NCI-H526 treated with DMSO at 0.1 percent for 48 hours (cell line): ENCODE measurements around the gene RPS16.

Experiments used
- DNase-seq: peaks from one replicate; lab custom pipeline; 2025; lab: John Stamatoyannopoulos, UW

RPS16 gene

DNA sequence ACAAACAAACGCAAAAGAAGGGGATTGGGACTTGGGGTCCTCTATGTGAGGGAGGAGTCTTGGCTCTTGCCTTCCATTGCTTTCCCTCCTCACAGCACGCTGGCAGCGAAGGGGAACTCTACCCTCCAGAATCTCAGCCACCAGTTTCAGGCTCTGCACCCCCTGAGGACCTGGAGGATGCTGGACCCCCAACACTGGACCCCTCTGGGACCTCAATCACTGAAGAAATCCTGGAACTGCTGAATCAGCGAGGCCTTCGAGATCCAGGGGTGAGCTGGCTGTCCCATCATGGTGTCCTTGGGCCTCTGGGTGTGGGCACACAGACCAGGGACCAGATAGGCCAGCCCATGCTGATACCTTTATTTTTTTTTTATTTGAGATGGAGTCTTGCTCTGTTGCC, 13.7 kb downstream of the RPS16 start:
- DNase-seq, result no peak

DNA sequence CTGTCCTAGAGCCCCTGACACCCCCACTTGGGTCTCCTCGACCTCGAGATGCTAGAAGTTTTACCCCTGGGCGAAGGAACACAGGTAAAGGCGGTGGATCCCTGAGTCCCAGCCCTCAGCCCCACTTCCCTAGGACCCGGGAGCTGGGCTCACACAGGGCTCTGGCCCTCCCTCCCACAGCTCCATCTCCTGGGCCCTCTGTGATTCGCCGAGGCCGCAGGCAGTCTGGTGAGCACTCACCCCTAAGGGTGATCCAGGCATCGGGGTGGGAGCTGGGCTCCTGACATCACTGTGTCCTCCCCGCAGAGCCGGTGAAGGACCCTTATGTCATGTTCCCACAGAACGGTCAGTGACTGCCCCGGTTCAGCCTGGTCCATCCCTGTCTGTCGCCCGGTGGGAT, 15.0 kb downstream of the RPS16 start:
- DNase-seq, result no peak

DNA sequence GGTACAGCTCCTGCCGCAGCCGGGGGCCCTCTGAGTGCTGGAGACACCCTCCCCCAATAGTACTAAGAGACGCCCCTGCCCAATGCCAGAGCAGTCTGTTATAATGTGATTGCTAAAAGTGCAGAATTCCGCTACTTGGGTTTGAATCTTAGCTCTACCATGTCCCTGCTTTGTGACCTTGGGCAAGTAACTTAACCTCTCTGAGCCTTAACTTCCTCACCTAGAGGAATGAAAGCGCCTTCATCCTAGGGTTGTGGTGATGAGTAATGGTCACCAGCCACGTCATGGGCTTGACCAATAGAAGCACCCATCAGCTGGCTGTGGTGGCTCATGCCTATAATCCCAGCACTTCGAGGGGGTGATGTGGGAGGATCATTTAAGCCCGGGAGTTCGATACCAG, 16.7 kb downstream of the RPS16 start:
- DNase-seq, result no peak

DNA sequence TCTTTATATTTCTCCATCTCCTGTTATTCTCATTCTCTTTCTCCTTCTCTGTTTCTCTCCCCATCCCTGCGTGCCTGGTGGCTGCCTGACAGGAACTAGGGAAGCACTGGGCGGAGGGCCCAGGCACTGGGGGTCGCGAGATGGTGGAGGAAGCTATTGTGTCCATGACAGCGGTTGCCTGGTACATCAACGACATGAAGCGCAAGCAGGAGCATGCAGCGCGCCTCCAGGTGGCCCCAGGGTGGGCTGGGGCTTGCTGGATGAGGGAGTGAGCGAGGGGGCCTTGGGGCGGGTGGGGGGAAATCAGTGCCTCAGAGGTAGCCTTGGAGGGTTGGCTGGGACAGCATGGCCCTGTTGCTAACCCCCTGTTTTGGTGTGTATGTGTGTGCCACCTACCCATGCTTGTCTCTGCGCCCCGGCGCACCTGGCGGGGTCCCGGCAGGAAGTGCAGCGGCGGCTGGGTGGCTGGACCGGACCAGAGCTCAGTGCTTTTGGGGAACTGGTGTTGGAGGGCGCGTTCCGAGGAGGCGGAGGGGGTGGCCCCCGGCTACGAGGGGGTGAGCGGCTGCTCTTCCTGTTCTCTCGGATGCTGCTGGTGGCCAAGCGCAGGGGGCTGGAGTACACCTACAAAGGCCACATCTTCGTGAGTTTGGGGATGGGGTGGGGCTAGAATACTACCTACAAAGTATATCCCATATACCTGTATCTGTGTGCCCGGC, 18.1 kb downstream of the RPS16 start:
- no peak for DNase-seq

DNA sequence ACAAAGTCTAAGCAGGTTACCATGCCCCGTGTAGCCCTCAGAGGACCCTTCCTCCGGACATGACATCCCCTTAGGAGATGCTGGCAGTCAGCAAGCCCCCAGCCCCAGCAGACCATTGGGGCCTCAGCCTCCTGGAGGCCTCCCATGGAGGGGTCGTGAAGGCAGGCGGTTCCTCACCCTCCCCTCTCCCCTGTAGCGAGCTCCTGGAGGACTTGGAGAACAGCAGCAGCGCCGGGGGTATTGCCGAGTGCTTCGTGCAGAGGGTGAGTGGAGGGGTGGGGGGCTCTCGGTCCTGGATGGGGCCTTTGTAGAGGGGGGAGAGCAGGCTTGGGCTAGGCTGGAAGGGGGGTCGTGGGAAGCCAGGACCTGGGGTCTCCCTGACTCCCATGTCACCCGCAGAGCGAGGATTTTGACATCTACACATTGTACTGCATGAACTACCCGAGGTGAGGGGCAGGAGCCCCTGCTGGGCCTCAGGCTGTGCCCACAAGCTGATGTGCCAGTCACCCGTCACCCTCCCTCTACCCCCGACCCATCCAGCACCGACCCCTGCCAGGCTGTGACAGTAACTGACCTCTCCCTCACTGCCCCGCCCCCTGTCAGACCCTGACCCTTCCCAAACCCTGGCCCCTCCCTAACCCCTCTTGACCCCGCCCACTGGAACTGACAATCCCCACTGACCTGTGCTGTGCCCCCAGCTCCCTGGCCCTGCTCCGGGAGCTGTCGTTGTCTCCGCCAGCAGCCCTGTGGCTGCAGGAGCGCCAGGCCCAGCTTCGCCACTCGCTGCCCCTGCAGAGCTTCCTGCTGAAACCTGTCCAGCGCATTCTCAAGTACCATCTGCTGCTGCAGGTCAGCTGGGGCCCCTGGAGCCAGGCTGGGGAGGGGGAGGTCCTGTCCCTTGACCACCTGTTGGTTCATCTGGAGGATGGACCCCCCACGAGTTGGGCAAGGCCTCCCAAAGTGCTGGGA, 19.3 kb downstream of the RPS16 start:
- no peak for DNase-seq

DNA sequence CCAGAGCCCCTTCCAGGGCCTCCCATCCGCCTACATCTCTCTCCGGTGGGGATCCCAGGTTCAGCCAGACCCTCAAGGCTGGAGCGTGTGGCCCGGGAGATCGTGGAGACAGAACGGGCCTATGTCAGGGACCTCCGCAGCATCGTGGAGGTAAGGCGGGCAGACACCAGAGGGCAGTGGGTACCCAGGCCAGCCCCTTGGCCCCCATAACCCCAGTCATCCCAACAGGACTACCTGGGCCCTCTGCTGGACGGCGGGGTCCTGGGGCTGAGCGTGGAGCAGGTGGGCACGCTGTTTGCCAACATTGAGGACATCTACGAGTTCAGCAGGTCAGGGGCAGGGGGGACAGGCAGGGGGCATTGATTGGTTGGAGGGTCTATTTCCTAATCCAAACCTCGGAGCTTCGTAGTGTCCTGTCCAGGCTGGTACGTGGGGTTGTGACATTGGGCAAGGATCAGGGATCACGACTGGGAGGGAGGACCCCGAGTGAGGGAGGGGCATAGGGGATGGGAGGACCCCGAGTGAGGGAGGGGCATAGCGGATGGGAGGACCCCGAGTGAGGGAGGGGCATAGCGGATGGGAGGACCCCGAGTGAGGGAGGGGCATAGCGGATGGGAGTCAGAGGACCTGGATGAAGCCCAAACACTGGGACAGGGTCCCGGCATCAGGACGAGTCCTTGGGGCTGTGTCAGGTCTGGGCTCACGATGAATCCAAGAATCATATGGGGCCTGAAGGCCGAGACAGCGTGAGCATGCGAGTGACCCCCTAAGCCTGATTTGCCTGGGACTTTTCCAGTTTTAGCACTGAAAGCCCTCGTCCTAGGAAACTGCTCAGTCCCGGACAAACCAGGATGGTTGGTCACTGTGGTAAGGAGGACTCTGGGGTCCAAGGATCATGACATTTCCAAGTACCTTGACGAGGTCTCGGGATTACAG, 20.4 kb downstream of the RPS16 start:
- no peak for DNase-seq

DNA sequence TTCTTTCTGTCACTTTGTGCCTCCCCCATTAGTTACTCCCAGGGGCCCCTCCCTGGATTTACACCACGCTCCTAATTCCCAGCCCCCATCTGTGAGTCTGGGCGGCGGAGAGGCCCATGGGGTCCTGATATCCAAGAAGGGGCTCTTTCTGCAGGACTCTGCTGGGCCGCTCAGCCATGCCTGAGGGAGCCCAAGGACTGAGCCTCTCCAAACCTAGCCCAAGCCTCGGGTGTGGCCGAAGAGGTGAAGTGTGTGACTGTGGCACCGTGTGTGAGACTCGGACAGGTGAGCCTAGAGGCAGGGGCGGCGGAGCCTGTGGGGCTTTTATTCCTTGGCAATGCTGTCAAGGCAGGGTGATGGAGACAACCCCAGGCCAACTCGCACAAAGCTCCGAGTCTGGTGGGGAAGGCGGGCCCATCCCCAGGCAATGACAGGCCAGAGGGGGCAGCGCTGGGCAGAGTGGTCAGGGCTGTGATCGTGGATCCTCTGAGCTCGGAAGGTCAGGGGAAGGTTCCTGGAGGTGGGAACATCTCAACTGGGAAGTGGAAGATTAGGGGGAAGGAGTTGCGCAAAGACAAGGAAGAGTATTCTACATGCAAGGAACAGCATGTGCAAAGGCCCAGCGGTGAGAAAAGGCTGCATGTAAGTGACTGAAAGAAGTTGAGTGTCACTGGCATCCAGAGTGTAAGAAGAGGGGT, 21.7 kb downstream of the RPS16 start:
- DNase-seq, result no peak

DNA sequence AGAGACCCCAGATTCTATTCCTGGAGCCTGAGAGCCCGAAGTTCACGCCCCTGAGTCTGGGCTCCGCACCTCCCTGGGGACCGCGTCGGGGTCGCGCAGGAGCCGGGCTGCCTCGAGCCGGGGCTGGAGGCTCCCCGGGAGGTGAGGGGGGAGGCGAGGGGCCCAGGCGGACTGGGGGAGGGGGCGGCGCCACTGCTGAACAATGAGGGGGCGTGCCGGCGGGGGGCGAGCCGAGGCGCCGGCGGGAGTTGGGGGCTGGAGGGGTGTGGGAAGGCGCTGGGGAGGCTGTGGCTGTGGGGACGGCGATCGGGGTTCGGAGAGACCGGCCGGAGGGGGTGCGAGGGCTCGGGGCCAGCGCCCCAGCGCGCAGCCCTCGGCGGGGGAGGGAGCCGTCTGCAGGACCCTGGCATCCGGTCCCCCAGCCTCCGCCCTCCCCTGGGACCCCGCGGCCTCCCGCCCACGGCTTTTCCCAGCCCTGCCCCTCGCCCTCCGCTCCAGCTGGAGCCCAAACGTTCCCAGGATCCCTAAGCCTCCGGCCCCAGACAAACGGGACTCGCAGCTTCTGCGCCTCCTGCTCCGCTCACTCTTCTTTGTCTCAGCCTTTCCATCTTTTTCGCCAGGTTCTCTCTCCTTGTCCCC, 22.4 kb downstream of the RPS16 start:
- peak; percentile 45 for DNase-seq

DNA sequence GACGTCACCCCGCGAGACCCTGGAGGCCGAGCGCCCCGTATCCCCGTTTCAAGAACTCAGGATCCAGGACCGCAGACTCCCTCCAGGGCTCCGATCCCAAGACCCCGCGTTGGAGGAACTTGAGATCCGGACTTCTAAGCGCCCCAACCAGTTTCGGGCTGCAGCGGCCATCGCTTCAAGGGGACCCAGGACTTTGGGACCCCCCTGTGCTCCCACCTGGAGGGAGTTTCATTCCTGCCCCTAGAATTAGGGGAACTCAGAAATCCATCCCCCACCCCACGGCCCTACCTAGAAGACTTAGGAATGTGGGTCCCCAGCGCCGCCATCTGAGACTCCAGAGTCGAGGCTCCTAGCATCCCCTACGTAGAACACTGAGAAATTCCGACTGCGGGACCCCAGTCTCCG, 22.9 kb downstream of the RPS16 start:
- no peak for DNase-seq

DNA sequence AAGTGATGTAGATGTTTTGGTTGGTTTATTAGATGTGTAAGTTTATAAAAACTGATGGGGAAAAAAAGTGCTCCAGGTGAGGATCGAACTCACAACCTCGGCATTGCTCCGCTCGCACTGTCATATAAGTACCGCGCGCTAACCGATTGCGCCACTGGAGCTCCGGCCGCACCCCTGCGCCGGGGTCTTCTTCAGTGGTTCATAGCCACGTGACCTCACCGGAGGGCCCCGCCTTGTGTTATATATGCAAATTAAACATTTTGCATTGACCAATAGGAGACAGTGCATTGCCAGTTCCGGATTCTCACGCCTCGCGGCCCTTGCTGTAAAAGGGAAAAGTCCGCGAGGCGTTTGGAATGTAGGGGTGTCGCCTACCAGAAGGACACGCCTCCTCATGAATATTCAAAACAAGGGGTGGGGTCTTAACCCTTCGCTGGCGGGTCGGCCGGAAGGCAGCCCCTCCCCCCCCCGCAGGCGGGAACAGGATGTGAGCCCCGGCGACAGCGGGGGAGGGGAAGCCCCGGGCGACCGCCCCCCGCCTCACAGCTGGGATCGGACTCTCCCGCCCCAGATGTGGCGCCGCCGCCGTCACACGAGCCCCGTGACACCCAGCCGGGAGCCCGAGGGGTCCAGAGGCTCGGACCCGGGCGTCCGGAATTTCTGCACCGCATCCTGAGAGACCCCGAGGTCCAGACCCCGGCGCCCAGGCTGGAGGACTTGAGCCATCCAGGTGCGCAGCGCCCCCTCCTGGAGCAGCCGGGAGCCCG, 23.5 kb downstream of the RPS16 start, which contains the start of gene PLEKHG2:
Gene PLEKHG2, plus strand, starts transcription at position 570 of the 767 bp plus-strand sequence. CDS start 1,418 bp downstream, outside the sequence.
- peak; percentile 99 for DNase-seq

DNA sequence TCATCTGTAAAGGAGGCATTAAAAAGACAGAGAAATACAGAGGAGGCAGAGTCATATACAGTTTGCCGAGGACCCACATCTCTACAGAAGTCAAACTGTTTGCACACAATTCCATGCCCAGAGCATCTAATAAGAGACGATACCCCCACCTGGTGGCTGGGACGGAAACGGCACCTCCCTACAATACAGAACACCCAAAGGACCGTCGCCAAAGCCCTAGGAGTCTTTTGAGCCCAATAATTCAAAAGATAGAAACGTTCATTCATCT, 24.0 kb downstream of the RPS16 start:
- peak; percentile 97 for DNase-seq

DNA sequence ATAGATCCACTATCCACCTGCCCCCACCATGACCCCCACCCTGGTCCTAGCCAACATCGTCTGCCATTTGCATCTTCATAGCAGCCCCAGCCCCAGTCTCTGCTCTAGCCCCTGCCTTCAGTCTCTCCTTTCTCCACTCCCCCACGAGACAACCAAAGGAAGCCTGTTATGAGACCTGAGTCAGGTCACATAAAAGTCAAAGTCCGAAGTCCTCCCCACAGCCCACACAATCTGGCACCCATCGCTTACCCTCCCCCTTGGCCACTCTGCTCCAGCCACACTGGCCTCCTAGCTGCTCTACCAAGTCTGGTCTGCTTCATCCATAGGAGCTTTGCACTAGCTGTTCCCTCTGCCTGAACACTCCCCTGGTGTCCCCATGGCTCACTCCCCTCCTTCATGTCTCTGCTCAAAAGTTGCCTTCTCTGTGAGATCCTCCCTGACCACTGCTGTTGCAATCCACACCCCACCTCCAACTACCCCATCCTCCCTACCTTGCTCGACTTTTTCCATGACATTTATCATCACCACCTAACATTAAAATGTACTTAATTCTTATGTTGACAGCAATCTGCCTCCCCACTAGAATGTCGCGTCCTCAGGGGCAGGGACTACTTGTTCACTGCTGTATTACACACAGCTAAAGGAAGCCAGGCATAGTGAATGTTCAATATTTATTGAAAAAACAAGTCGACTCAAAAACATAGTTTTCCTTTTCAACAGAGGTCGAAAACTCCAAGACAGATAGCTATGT, 24.5 kb downstream of the RPS16 start:
- no peak for DNase-seq

DNA sequence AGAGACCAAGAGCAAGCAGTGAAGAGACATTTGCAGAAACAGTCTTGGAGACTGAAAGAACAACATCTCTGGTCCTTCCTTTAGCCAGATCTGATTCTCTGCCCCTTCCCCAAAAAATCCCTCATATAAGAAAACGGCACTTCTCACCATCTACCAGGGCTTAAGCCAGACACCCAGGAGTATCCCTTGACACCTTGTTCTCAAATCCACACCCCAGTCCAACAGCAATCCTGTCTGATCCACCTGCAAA, 25.0 kb downstream of the RPS16 start:
- DNase-seq, result no peak

DNA sequence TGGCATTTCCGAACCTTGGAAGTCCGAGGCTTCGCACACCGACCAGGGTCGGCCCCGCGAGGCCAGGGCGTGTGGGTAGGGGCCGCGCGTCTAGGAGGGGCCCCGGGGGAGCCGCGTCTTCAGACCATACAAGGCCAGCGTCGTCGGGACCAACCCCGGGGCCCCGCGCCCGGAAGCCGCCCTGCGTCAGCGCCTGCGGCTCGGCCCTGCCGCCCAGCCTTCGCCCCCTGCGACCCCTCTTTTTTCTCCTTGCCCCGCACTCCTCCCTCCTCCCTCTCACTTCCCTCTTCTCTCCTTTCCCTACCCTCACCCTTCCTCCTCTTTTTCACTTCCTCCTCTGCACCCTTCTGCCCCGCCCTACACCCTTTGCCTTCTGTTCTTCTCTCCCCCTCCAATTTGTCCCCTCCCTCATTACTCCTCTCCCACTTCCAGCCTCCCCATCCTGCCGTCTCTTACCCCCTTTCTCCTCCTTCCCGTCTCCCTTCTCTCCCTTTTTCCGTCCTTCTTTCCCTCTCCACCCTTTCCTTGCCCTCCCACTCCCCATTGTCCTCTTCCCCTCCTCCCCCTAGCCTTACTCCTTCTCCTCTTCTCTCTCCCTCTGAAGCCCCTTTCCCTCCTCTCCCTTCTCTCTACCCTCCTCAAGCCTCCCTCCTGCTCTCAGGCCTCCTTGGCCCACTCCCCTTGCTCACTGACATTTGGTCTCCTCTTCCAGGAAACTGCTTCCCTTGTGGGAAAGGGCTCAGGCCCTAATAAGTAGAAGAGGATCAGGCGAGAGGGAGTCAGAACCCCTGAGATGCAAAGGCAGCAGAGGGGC, 25.5 kb downstream of the RPS16 start:
- no peak for DNase-seq

DNA sequence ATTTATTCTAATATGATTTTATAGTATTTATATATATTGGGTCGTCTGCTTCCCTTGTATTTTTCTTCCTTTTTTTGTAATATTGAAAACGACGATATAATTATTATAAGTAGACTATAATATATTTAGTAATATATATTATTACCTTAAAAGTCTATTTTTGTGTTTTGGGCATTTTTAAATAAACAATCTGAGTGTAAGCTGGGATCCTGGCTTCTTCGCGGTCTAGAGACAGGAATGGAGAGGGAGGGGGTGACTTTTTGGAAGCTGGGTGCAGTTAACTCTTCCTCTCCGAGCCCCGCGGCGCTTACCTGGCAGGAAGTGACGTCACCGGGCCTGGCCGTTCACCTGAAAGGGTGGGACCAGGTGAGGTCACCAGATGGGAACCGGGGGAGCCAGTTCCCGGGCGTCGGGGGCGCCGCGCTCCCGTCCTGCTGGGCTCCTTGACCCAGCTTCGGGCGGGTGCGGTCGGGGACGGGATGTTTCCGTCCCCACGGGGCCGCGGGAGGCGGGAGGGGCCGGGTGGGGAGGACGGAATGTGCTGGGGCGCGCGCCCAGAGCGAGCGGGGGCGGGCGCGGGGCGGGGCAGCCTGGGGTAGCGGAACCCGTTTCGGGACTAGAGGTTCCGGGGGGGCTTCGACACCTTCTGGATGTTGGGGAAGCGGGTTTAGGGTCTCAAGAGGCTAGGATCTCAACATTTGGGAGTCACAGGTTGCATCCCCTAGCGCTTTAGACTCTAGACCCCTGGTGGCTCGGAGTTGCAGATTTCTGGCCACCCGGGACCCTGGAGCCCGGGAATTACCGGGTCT, 26.3 kb downstream of the RPS16 start:
- DNase-seq, result peak; percentile 83

DNA sequence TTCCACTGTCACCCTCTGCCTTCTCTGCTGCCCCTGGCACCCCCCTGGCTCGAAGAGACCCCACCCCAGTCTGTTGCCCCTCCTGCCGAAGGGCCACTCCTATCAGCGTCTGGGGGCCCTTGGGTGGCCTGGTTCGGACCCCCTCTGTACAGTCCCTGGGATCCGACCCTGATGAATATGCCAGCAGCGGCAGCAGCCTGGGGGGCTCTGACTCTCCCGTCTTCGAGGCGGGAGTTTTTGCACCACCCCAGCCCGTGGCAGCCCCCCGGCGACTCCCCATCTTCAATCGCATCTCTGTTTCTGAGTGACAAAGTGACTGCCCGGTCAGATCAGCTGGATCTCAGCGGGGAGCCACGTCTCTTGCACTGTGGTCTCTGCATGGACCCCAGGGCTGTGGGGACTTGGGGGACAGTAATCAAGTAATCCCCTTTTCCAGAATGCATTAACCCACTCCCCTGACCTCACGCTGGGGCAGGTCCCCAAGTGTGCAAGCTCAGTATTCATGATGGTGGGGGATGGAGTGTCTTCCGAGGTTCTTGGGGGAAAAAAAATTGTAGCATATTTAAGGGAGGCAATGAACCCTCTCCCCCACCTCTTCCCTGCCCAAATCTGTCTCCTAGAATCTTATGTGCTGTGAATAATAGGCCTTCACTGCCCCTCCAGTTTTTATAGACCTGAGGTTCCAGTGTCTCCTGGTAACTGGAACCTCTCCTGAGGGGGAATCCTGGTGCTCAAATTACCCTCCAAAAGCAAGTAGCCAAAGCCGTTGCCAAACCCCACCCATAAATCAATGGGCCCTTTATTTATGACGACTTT, 27.1 kb downstream of the RPS16 start:
- no peak for DNase-seq

DNA sequence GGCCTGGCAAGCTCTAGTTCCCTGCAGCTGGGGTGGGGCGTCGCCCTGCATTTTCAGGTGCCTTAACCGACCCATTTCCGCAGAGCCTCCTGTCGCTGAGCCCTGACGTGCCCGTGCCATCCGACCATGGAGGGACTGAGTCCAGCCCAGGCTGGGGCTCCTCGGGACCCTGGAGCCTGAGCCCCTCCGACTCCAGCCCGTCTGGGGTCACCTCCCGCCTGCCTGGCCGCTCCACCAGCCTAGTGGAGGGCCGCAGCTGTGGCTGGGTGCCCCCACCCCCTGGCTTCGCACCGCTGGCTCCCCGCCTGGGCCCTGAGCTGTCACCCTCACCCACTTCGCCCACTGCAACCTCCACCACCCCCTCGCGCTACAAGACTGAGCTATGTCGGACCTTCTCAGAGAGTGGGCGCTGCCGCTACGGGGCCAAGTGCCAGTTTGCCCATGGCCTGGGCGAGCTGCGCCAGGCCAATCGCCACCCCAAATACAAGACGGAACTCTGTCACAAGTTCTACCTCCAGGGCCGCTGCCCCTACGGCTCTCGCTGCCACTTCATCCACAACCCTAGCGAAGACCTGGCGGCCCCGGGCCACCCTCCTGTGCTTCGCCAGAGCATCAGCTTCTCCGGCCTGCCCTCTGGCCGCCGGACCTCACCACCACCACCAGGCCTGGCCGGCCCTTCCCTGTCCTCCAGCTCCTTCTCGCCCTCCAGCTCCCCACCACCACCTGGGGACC, 27.9 kb downstream of the RPS16 start:
- DNase-seq, result no peak
